ENCODE results near the gene OPN3. TPM values are rescaled to one million over a fixed set of nuclear protein-coding genes. Genes with fewer than 3 reads are reported as not detected.

OPN3 gene
- total and polyA plus RNA-seq, 2 donors (not counting 1 experiment from before 2014, with no cell fraction given), result 21.0 to 29.6 TPM

GRCh38 chr1:241614144-241614543 is 26.0 kb downstream of the OPN3 start:
- Histone ChIP-seq H4K20me1 (ENCODE audit: control insufficient read depth, insufficient read depth, low read length, poor library complexity, severe bottlenecking) (peaks cover 8% of the 10 kb centered on the region), H3K9me3 (ENCODE audit: control extremely low read depth in 1 of 3, control insufficient read depth in 2 of 3, insufficient read depth in 1 of 3, low read length in 2 of 3) (no peaks in the 10 kb centered on the region), H3K27ac (ENCODE audit: low read length in 2 of 2) (no peak overlapping the region), H3K79me2 (ENCODE audit: control insufficient read depth, insufficient read depth, low read length) (peaks cover 12% of the 10 kb centered on the region), H3K4me1 (ENCODE audit: control insufficient read depth in 2 of 2, insufficient read depth in 2 of 2, low read length in 2 of 2) (peaks cover 6 to 7% of the 10 kb centered on the region in 2 donors), H3K27me3 (replicated peaks in 1 of 4; ENCODE audit: control extremely low read depth in 1 of 4, control insufficient read depth in 3 of 4, insufficient read depth in 4 of 4, low read length in 3 of 4) (no peaks in the 10 kb centered on the region), H3K9ac (ENCODE audit: low read length) (no peak overlapping the region), H3K4me3 (ENCODE audit: control extremely low read depth in 1 of 5, extremely low read depth in 1 of 5, insufficient read depth in 1 of 5, low read depth in 2 of 5, low read length in 4 of 5) (no peak overlapping the region), H2AFZ (ENCODE audit: insufficient read depth, low read depth, low read length, poor library complexity, severe bottlenecking) (no peak overlapping the region), H3K36me3 (replicated peaks in 1 of 2; ENCODE audit: control extremely low read depth in 1 of 2, control insufficient read depth in 1 of 2, extremely low read depth in 1 of 2, insufficient read depth in 2 of 2, low read length in 1 of 2) (peaks cover 0 to 6% of the 10 kb centered on the region in 2 experiments), H3K4me2 (replicated peaks; ENCODE audit: low read depth, low read length, poor library complexity, severe bottlenecking) (no peak overlapping the region)
- CTCF ChIA-PET, result interaction anchor here (0.6 to 5.9 kb wide), 4 partner anchors 13 to 384 kb away, joined by 3 to 62 read pairs (median 6); no protein-coding TSS in a partner anchor
- Mint-ChIP-seq H3K9me3 (ENCODE audit: insufficient read depth) (no peaks in the 10 kb centered on the region), H3K27me3 (no peaks in the 10 kb centered on the region), H3K27ac (no peak overlapping the region), H3K4me1 (peaks cover 5% of the 10 kb centered on the region), H3K4me3 (no peak overlapping the region)
- ATAC-seq (ENCODE audit: low read depth), result no peak
- no peak for DNase-seq
- intact Hi-C loops (cut with micrococcal nuclease), result no loop called here
- POLR2A ChIA-PET, result no interaction called here
- no peak for TF ChIP-seq CTCF (IDR thresholded peaks at IDR 0.05)
- TF ChIP-seq EZH2 (IDR thresholded peaks at IDR 0.05; ENCODE audit: borderline replicate concordance, insufficient read depth, low read depth, low read length, poor library complexity, severe bottlenecking), result no peak
- WGBS (ENCODE audit: insufficient coverage), result 57% methylated on average over 2 of the region's 4 CpGs

GRCh38 chr1:241612533-241613477 is 27.4 kb downstream of the OPN3 start:
- Histone ChIP-seq H3K4me3 (ENCODE audit: control extremely low read depth in 1 of 5, extremely low read depth in 1 of 5, insufficient read depth in 1 of 5, low read depth in 2 of 5, low read length in 4 of 5) (no peak overlapping the region), H3K79me2 (ENCODE audit: control insufficient read depth, insufficient read depth, low read length) (peaks cover 12% of the 10 kb centered on the region), H3K9me3 (ENCODE audit: control extremely low read depth in 1 of 3, control insufficient read depth in 2 of 3, insufficient read depth in 1 of 3, low read length in 2 of 3) (no peaks in the 10 kb centered on the region), H3K4me1 (ENCODE audit: control insufficient read depth in 2 of 2, insufficient read depth in 2 of 2, low read length in 2 of 2) (peaks cover 6 to 7% of the 10 kb centered on the region in 2 donors), H3K4me2 (replicated peaks; ENCODE audit: low read depth, low read length, poor library complexity, severe bottlenecking) (no peak overlapping the region), H3K9ac (ENCODE audit: low read length) (no peak overlapping the region), H4K20me1 (ENCODE audit: control insufficient read depth, insufficient read depth, low read length, poor library complexity, severe bottlenecking) (peaks cover 8% of the 10 kb centered on the region), H2AFZ (ENCODE audit: insufficient read depth, low read depth, low read length, poor library complexity, severe bottlenecking) (no peak overlapping the region), H3K27ac (ENCODE audit: low read length in 2 of 2) (peak overlapping the region in 1 of 2 donors; percentile 39), H3K36me3 (replicated peaks in 1 of 2; ENCODE audit: control extremely low read depth in 1 of 2, control insufficient read depth in 1 of 2, extremely low read depth in 1 of 2, insufficient read depth in 2 of 2, low read length in 1 of 2) (peaks cover 0 to 3% of the 10 kb centered on the region in 2 experiments), H3K27me3 (replicated peaks in 1 of 4; ENCODE audit: control extremely low read depth in 1 of 4, control insufficient read depth in 3 of 4, insufficient read depth in 4 of 4, low read length in 3 of 4) (no peaks in the 10 kb centered on the region)
- ATAC-seq (ENCODE audit: low read depth), result no peak
- no peak for TF ChIP-seq CTCF (IDR thresholded peaks at IDR 0.05)
- TF ChIP-seq EZH2 (IDR thresholded peaks at IDR 0.05; ENCODE audit: borderline replicate concordance, insufficient read depth, low read depth, low read length, poor library complexity, severe bottlenecking), result no peak
- 91% methylated on average over 4 of the region's 9 CpGs for WGBS (ENCODE audit: insufficient coverage)
- ChIA-PET CTCF (interaction anchor here (0.8 to 5.9 kb wide), 15 partner anchors 8 to 385 kb away, joined by 3 to 67 read pairs (median 8); partner anchors contain the start of gene MAP1LC3C), POLR2A (no interaction called here)
- H3K27ac Mint-ChIP-seq, result no peak overlapping the region
- DNase-seq, result no peak
- no peaks in the 10 kb centered on the region for H3K9me3 Mint-ChIP-seq (ENCODE audit: insufficient read depth)
- no peak overlapping the region for H3K4me3 Mint-ChIP-seq
- intact Hi-C loops (cut with micrococcal nuclease), result no loop called here
- no peaks in the 10 kb centered on the region for H3K27me3 Mint-ChIP-seq
- H3K4me1 Mint-ChIP-seq, result peaks cover 2% of the 10 kb centered on the region

All from B cell (primary cell).